ENCODE results near the gene KLRF1.
A peak's percentile ranks its signal among the peaks of the same experiment; 100 is the strongest.

KLRF1 gene

DNA sequence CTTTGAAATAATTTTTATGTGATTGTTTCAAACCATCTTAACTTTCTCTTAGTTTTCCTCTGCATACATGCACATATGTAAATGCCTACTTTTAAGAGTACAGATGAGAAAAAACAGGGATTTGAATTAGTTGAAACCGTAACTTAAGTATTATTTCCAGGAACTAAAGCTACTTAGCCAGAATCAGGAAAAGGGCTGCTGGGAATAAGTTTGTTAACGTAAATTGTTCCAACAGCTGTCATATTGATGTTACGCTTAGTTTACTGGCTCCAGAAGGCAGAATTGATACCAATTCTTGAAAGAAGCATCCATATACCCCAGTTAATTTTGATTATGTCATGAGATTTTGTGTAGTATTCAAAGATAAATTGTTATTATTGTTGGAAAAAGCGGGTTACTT lies 17.9 kb upstream of the KLRF1 start:
- DNase-seq (ENCODE audit: low read depth, low spot score): no peak

DNA sequence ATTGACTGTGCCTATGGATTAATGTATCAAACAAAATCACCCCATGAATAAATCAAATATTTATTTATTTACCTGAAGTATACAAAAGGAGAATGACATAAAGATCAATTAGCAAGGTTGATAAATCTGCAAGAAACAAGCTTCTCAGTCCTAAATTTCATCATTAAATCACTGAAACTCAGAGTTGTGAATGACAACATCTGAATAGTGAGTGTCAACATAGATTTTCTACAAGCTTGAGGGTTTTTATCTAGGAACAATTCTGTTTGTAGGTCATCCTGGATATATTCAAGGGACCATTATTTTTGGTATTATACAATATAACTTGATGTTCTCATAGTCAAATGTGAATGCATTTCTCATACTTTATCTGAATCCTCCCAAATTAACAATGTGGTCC lies 17.4 kb upstream of the KLRF1 start:
- no peak for DNase-seq (ENCODE audit: low read depth, low spot score)

DNA sequence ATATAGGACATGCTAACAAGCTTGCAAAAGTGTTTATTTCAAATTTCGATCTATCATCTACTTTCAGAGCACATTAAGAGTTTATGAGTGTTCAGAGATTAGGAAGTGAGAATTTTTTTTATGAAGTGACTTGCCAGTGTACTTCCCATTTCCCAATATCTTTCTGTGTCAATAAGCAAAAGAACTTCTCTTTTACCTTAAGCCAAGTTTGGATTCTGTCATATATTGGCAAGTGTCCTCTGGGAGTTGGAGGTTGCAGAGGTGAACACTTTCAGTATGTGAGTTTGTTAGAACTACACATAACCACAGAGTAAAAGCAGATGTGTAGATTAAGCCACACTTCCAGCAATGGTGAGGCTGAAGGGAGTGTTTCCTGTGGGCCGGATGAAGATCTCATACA lies 16.6 kb upstream of the KLRF1 start:
- DNase-seq (ENCODE audit: low read depth, low spot score): no peak

DNA sequence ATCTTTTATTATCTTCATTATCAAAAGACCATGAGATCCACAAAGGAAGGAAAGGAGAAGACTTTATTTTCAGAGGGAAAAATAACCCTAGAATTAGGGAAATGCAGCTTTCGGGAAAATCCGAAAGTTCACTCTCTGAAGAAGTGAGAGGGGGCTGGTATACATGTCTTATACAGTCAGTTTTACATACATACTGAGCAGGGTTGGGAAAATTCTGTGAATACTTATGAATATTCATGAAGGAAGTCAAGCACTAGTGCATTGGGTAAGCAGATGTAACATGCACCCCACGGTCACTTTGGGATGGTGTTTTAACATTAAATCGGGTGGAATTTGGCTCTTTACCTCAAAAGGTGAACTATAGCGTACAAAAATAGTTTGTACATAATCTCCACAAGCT lies 15.7 kb upstream of the KLRF1 start:
- DNase-seq (ENCODE audit: low read depth, low spot score): no peak

DNA sequence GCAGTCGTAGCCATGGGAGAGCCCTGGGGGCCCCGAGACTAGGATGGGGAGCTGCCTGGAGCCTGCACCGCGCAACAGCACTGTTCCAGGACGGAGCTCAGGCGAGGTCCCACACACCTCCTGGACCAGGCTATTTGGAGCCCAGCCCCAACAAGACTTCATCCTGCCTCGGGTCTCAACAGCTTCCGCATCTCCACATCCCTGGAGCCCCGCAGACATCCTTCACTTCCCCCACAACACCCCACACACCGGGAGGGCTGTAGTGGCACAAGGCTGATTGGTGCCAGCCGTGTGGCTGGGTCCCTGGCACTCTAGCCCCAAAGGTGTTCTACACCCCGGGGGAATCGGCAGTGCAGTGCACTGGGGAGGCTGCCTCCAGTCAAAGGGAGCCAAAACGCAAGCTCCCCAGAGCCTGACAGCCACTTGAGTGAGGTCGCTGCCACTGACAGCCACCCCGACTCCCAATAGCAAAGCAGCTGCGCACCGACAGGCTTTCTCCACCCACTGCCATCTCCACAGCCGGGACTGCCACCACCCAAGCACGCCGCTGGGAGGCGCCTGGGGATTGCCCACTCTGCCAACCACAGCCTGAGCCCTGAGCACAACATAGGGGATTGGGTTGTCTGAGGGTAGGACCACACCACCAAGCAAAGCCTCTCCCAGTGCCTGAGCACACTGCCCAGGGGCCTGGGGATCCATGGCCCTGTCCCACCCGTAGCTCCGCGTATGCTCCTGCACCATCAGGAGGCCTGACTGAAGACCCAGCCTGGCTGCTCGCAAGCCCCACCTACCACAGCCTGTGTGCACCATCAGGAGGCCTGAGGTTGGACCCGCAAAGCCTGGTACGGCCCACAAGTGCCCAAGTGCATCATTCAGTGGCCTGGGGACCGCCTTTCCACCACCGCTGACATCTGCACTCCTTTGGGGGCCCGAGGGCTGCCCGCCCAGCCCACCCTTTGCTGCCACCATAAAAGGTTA lies 13.2 kb upstream of the KLRF1 start:
- peak; percentile 88 for DNase-seq (ENCODE audit: low read depth, low spot score)

DNA sequence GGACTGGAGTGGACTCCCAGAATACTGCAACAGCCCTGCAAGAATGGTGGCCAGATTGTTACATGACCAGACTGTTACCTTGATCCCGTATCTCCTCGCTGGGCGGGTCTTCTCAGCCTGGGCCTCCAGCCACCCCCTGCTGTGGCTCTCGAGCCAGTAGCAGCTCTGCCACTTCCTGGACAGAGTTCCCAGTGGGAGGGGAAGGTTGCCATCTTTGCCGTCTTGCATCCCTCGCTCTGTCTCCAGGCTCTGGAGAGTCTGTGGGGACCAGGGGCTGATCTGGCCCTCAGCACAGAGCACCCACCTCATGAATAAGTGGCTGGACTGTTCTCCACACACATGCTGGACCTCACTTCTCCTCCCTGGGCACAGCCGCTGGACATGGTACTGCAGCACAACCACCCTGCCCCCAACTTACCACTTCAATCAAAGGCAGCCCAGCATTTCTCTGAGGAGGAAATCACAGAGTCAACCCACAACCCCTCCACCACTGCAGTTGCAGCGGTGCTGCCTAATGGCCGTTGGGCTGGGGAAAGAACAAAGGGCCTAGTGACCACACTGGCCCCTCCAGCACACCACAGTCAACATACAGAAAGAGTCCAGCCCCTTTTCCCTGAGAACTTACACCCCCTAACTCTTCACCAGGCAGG lies 6.9 kb upstream of the KLRF1 start:
- DNase-seq (ENCODE audit: low read depth, low spot score): no peak

DNA sequence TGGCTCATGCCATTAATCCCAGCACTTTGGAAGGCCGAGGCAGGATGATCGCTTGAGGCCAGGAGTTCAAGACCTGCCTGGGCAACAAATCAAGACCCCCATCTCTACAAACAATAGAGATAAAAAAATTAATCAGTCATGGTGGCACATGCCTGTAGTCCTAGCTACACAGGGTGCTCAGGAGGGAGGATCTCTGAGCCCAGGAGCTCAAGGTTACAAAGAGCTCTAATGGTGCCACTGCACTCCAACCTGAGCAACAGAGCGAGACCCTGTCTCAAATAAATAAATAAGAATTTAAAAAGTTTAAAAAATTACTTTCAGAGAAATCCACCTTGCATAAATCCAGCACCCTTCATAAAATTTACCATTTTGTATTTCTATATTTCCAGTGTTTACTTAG lies 2.2 kb downstream of the KLRF1 start:
- no peak for DNase-seq (ENCODE audit: low read depth, low spot score)

DNA sequence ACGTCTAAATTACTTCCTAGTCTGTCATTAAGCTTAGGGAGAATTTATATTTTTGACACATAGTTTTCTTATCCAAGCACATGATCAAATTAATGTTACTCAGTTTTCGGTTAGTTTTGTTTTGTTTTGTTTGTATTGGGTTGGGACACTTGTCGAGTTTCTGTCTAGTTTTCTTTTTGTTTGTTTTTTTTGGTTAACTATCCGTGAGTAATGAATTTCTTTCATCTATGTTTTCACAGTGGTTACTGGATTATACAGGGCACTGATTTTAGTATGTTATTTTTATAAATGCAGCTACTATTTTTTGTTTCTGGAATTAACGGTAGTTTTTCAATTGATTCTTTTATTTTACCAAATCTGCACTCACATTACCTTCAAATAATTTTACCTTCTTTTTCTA lies 2.7 kb downstream of the KLRF1 start:
- DNase-seq (ENCODE audit: low read depth, low spot score): no peak

DNA sequence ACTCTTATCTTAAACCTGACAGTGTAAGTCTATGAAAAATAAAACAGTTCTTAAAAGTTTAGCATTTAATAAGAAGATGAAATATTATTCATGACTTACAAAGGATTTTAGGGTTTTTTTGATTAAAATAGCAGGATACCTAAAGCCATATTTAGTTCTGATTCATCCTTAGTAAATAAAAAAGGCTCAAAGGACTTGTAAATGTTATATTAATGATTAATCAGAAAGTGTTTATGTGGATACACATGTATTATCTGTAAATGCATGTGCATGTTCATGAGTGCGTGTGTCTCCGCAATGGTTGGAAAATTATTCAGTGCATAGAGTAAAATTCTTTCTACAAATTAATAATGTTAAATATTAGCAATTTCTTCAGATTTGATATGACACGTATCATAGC lies 4.4 kb downstream of the KLRF1 start:
- DNase-seq (ENCODE audit: low read depth, low spot score): no peak

DNA sequence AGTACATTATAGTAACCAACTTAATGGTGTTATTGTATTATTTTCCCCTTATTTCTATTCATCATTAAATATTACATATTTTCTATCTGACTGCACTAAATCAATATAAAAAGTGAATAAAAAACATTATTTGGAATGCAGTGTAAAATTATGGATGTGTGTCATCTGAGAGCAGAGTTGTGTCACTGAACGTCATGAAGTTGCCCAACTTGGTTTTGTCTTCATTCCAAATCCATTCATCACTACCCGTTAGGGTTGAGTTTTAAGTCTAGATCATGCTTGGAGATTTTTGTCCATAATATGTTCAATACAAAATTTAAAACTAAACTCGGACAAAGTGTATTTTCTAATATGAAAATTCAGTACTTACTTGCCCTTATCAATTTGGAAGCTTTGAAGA lies 16.1 kb downstream of the KLRF1 start:
- no peak for DNase-seq (ENCODE audit: low read depth, low spot score)

DNA sequence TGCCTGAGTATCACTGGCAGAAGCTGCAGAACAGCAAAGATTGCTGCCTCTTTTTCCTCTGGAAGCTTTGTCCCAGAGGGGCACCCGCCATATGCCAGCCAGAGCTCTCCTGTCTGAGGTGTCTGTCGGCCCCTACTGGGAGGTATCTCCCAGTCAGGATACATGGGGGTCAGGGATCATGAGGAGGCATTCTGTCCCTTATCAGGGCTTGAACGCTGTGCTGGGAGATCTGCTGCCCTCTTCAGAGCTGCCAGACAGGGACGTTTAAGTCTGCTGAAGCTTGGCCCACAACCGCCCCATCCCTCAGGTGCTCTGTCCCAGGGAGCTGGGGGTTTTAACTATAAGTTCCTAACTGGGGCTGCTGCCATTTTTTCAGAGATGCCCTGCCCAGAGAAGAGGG lies 21.6 kb downstream of the KLRF1 start:
- no peak for DNase-seq (ENCODE audit: low read depth, low spot score)

DNA sequence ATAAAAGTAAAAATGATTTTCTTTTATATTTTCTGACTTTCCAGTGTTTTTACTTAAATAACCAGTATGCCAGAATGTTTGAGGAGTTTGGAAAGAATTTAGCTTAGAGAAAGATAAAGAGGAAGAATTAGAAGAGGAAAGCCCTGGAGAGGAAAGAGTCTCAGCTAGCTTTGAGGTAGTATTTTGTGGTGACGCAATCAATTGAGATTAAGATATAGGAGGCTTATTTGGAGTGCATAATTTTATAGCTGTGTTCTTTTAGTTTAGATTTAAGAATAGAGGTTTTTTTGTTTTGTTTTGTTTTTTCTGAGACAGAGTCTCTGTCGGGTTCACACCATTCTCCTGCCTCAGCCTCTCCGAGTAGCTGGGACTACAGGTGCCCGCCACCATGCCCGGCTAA lies 23.8 kb downstream of the KLRF1 start:
- DNase-seq (ENCODE audit: low read depth, low spot score): no peak

DNA sequence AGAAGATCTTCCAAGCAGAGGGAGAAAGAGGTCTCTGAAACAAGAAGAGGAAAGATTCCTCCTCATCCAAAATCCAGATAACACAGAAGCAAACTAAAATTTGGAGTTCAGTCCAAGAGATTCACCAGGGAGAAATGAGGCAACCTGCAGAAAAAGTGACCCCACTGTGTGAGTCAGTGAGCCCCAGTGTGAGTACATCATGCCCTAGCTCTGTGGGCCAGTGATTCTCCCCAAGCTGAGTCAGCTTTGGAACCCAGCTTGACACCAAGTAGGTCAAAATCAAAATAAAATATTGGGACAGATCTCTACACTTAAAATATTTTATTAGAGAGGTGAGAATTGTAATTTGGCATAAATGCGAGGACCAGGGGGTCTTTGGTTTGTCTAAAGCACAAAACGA lies 24.6 kb downstream of the KLRF1 start:
- no peak for DNase-seq (ENCODE audit: low read depth, low spot score)

DNA sequence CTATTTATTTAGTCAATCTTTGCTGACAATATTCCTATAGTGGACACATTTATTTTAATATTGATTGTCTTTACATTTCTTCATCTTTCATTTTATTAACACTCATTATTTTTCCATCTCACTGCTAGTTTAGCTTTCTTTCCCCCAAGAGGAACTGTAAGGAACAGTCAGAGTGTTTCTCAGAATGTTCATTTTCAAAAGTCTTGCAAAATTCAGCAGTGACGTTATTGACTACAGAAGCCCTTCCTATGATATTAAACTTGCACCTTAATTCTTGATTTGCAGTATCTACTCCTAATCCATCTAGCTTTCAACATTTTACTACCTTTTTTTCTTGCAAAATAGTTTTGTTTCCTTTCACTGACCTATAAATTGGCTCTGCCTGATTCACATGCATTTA lies 28.9 kb downstream of the KLRF1 start:
- no peak for DNase-seq (ENCODE audit: low read depth, low spot score)

DNA sequence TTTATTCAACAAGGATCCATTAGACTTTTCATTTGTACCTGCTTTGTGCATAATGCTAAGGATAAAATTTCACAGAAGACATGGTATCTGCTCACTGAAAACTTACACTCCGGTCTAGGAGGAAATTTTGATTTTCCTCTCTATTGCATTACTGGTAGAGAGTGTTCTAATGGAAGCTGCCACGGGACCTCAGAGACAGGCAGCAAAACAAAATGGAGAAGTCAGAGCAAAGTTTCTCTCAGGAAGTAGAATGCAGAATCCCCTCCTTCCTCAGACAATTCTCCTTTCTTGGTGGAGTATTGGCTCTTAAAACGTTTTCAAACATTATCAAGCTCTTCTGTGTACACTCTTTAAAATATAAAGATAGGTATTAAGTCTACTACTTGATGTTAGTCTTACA lies 29.6 kb downstream of the KLRF1 start:
- no peak for DNase-seq (ENCODE audit: low read depth, low spot score)

DNA sequence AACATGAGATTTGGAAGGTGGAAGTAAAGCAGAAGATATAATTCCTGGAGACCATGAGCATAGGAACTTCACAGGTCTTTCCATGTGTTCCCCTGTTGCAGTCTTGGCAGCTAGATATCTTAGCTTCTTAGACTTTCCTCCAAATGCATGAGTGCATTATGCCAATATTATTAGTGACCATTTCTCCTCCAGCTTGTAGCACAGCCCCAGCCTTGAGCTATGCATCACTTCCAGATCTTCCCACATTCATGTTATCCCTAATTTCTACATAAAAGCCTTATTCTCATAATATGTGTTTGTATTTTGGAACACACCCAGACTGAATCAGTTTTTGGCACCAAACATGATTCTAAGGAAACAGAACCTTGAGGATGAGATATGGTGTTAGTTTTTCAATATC lies 30.9 kb downstream of the KLRF1 start:
- no peak for DNase-seq (ENCODE audit: low read depth, low spot score)

DNA sequence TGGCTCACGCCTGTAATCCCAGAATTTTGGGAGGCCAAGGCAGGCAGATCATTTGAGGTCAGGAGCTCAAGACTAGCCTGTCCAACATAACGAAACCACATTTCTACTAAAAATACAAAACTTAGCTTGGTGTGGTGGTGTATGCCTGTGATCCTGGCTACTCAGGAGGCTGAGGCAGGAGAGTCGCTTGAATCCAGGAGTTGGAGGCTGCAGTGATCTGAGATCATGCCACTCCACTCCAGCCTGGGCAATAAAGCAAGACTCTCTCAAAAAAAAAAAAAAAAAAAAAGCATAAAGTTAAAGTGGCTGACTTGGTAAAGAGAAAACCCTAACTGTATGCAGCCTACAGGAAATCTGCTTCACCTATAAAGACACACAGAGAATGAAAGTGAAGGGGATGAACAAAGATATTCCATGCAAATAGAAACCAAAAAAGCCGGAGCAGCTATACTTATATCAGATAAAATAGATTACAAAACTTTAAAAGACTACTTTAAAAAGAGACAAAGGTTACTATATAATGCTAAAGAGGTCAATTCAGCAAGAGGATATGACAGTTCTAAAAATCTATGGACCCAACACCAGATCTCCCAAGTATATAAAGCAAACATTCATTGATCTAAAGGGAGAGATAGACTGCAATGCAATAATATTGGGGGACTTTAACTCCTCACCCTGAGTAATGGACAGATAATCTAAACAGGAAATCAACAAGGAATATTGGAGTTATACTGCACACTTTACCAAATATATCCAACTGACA lies 37.8 kb downstream of the KLRF1 start:
- no peak for DNase-seq (ENCODE audit: low read depth, low spot score)

DNA sequence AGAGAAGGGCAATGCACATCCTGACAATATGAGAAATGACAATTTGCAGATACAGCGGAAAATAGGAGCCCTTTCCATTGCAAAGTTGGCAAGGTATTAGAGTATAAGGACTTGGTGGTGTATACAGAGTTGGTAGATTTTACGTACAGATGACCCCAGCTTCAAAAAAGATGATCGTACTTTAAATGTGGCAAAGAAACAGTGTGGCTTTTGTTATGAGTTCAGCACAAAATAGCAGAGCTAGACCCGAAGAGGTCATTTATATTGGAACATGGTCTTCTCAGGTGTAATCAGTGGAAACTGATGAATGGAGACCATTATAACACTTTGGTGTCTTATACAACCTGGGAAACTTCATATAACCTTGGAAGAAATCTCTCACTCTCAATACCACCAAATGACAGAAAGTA lies 39.6 kb downstream of the KLRF1 start:
- no peak for DNase-seq (ENCODE audit: low read depth, low spot score)

DNA sequence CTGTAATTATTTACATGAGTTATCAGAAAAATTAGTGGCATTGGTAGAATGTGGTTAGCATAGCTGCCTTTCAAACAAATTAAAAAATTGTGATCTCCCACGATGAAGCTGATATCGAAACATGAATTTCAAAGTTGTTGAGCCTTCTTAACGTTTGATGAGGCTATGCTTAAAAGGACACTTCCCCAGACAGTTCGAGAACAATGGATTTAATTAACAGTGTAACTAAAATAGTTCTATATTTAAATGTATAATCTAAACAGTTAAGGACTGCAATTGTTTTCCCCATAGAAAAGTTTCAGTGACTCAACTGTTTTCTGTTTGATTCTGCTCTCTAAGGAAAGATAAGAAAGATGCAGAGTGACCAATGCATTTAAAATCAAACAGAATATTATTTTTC lies 40.2 kb downstream of the KLRF1 start:
- DNase-seq (ENCODE audit: low read depth, low spot score): no peak

DNA sequence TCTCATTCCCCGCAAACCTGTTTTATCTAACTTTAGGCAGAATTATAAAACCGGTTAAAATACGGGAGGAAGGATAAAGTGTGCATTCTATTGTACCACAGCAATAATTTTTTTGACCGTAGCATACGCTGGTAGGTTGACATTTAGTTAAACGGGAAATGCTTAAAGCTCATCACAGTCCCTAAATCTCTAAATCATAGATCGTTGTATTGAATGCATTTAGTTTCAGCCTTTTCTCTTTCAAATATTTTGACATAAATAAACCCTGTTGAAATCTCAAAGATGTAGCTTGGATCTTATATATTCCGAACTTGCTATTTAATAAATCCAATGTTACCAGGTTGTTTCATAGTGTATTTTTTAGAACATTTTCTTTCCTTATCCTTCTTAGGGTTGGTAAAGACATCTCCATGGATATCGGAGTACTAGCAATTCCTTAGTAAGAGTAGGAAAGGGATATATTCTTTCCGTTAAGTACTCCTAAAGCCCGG lies 41.1 kb downstream of the KLRF1 start:
- DNase-seq (ENCODE audit: low read depth, low spot score): no peak

DNA sequence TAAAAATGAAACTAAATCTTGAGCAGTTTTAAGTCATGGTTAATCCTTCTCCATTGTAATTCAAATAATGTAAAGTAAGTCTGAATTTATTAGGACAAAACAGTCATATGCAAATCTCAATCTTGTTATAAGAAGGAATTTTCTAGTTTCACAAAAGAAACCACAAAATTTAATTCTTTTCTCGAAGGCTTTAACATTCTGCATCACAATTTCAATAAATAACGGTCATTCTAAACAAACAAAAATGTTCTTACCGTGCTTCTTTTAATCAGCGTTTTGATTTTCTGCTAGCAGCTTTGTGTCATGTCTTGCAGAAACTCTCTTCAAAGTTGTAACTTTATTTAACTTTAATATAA lies 41.6 kb downstream of the KLRF1 start:
- DNase-seq (ENCODE audit: low read depth, low spot score): no peak
